Chondrocyte (in vitro differentiated cells): Measurements from ENCODE around the gene PGRMC2. TPM values are rescaled to one million over a fixed set of nuclear protein-coding genes. Genes with fewer than 3 reads are reported as not detected.
A peak's percentile ranks its signal among the peaks of the same experiment; 100 is the strongest.

Experiments
- DNase-seq: peaks from one replicate; pipeline ENCODE4 v3.0.0; 2021; ENCODE audit warnings: mixed read lengths, low spot score
- H3K27ac Mint-ChIP-seq: one replicate; pipeline ENCODE4 v1.8.0; 2021; ENCODE audit warnings: mild to moderate bottlenecking, moderate library complexity, mixed read lengths; ENCODE audit not compliant: unreplicated experiment
- H3K27me3 Mint-ChIP-seq: 2 replicates; pipeline ENCODE4 v1.8.0; 2021; ENCODE audit warnings: low read depth, mixed read lengths
- H3K36me3 Mint-ChIP-seq: 2 replicates; pipeline ENCODE4 v1.8.0; 2021; ENCODE audit warnings: low read depth, mixed read lengths
- H3K4me1 Mint-ChIP-seq: 2 replicates; pipeline ENCODE4 v1.8.0; 2021; ENCODE audit warnings: low read depth, mild to moderate bottlenecking, mixed read lengths
- H3K4me3 Mint-ChIP-seq: one replicate; pipeline ENCODE4 v1.8.0; 2021; ENCODE audit warnings: mild to moderate bottlenecking, moderate library complexity, mixed read lengths; ENCODE audit not compliant: unreplicated experiment
- H3K9me3 Mint-ChIP-seq: 2 replicates; pipeline ENCODE4 v1.8.0; 2021; ENCODE audit warnings: low read depth, mixed read lengths
- total RNA-seq: library from RNA; stranded (reverse); gene quantifications from 3 replicates; pipeline ENCODE4 v1.2.1, GENCODE V29; 2021
- TF ChIP-seq, protein P1 (sequence below): fragments of 200-600 bp; sonication (generic); IDR thresholded peaks from 2 replicates; pipeline ENCODE4 v1.5.0; 2021; ENCODE audit warnings: antibody characterized with exemption, mild to moderate bottlenecking, moderate library complexity

The PGRMC2 gene
- total RNA-seq, 1 donor from 2014 or later: 136 TPM

- no peak for DNase-seq
- no peak overlapping the region for H3K4me3 Mint-ChIP-seq
- H3K9me3 Mint-ChIP-seq: no peaks in the 10 kb centered on the region
- peaks cover 5% of the 10 kb centered on the region for H3K36me3 Mint-ChIP-seq
- TF ChIP-seq, protein P1, sequence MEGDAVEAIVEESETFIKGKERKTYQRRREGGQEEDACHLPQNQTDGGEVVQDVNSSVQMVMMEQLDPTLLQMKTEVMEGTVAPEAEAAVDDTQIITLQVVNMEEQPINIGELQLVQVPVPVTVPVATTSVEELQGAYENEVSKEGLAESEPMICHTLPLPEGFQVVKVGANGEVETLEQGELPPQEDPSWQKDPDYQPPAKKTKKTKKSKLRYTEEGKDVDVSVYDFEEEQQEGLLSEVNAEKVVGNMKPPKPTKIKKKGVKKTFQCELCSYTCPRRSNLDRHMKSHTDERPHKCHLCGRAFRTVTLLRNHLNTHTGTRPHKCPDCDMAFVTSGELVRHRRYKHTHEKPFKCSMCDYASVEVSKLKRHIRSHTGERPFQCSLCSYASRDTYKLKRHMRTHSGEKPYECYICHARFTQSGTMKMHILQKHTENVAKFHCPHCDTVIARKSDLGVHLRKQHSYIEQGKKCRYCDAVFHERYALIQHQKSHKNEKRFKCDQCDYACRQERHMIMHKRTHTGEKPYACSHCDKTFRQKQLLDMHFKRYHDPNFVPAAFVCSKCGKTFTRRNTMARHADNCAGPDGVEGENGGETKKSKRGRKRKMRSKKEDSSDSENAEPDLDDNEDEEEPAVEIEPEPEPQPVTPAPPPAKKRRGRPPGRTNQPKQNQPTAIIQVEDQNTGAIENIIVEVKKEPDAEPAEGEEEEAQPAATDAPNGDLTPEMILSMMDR: no peak
- no peak overlapping the region for H3K27ac Mint-ChIP-seq
- no peaks in the 10 kb centered on the region for H3K27me3 Mint-ChIP-seq
- H3K4me1 Mint-ChIP-seq: peaks cover 9% of the 10 kb centered on the region
Measured at GRCh38 chr4:128320656-128321055, 33.0 kb upstream of the PGRMC2 start.

DNA sequence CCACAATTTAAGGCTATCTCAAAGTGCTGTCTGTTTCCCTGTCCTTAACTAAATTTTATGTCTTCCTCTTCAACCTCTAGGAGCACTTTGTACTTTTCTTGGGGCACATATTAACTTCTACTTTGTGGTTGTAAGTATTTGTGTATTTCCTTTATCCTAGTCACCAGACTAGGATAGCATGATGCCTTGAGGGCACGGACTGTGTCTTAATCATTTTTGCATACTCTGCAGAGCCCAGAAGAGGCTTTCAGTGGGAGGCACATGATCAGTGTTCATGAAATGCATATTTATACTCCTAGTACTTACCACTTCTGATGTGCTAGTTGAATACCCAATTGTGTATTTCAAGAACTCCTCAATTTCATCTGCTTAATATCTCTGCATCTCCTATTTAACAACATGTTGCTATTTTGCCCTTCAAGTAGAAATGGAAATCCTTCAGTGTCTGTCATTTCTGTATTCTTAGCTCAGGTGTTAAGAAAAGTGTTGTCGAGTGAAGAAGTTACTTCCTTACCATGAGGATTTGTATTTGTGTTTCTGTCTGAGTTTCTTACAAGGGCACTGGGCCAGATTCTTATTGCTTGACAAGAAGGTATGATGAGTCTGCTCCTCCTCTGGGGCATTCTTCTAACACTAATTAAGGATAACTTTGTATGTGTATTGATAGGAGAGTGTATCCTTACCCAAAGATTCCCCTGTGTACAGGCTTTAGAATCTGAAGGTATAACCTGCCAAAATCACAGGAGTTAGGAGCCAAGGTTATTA is 28.3 kb upstream of the PGRMC2 start:
- H3K27ac Mint-ChIP-seq: no peak overlapping the region
- peaks cover 11% of the 10 kb centered on the region for H3K36me3 Mint-ChIP-seq
- H3K9me3 Mint-ChIP-seq: no peaks in the 10 kb centered on the region
- H3K4me3 Mint-ChIP-seq: no peak overlapping the region
- no peak for DNase-seq
- TF ChIP-seq, protein P1: no peak
- H3K27me3 Mint-ChIP-seq: no peaks in the 10 kb centered on the region
- peaks cover 15% of the 10 kb centered on the region for H3K4me1 Mint-ChIP-seq

- Mint-ChIP-seq H3K4me3 (no peak overlapping the region), H3K9me3 (no peaks in the 10 kb centered on the region), H3K27me3 (no peaks in the 10 kb centered on the region), H3K4me1 (peaks cover 19% of the 10 kb centered on the region), H3K36me3 (peaks cover 13% of the 10 kb centered on the region), H3K27ac (no peak overlapping the region)
- TF ChIP-seq, protein P1: no peak
- no peak for DNase-seq
Measured at GRCh38 chr4:128311659-128312403, 24.2 kb upstream of the PGRMC2 start.

GRCh38 chr4:128310266-128310697 is 22.7 kb upstream of the PGRMC2 start:
- no peaks in the 10 kb centered on the region for H3K27me3 Mint-ChIP-seq
- TF ChIP-seq, protein P1: peak; percentile 49
- no peak overlapping the region for H3K4me3 Mint-ChIP-seq
- H3K27ac Mint-ChIP-seq: no peak overlapping the region
- peaks cover 9% of the 10 kb centered on the region for H3K4me1 Mint-ChIP-seq
- no peaks in the 10 kb centered on the region for H3K9me3 Mint-ChIP-seq
- H3K36me3 Mint-ChIP-seq: peaks cover 13% of the 10 kb centered on the region
- no peak for DNase-seq

DNA sequence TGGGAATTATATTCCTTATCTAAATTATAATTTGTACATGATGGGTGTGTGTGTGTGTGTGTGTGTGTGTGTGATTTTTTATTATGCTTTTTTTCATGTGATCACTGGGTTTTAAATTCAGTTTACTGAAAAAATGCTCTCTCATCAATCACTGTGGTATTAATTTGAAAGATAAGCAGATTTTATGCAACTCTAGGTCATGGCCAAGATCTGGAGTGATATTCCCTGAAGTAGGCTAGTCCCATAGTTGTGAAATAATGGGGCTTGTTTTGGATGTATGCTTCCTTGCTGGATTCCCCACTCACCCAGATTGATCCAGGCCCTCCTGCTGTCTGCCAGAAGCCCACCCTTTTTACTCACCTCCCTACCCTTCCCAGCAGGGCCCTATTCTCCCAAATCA is 22.0 kb upstream of the PGRMC2 start:
- no peak for DNase-seq
- Mint-ChIP-seq H3K36me3 (peaks cover 10% of the 10 kb centered on the region), H3K27me3 (no peaks in the 10 kb centered on the region), H3K4me1 (peaks cover 9% of the 10 kb centered on the region), H3K27ac (no peak overlapping the region), H3K9me3 (no peaks in the 10 kb centered on the region), H3K4me3 (no peak overlapping the region)
- TF ChIP-seq, protein P1: no peak
